GM18519 (cell line): ENCODE results near the gene BLID.

ENCODE experiments used
- ATAC-seq: cut with Tn5 transposase; IDR thresholded peaks from one replicate; pipeline ENCODE4 v1.9.1; 2021; ENCODE audit warnings: mild to moderate bottlenecking, moderate library complexity; ENCODE audit not compliant: unreplicated experiment, low FRiP score

The BLID gene

GRCh38 chr11:122085712-122086111 is 30.3 kb downstream of the BLID start:
- ATAC-seq: no peak

- no peak for ATAC-seq
These were observed 30.8 kb downstream of the BLID start for GRCh38 chr11:122085264-122085663.

GRCh38 chr11:122082205-122082604 is 33.8 kb downstream of the BLID start:
- no peak for ATAC-seq

- no peak for ATAC-seq
These were observed 34.9 kb downstream of the BLID start for GRCh38 chr11:122081073-122081472.

GRCh38 chr11:122077459-122077858 is 38.6 kb downstream of the BLID start:
- no peak for ATAC-seq

GRCh38 chr11:122076512-122077120 is 39.4 kb downstream of the BLID start:
- no peak for ATAC-seq

GRCh38 chr11:122075016-122075415 is 41.0 kb downstream of the BLID start:
- no peak for ATAC-seq

- no peak for ATAC-seq
These were observed 42.0 kb downstream of the BLID start for GRCh38 chr11:122074022-122074421.

- ATAC-seq: no peak
These were observed 44.3 kb downstream of the BLID start for GRCh38 chr11:122071709-122072202.

GRCh38 chr11:122069707-122070360 is 46.2 kb downstream of the BLID start:
- ATAC-seq: no peak

- ATAC-seq: no peak
These were observed 47.2 kb downstream of the BLID start for GRCh38 chr11:122068837-122069236.

GRCh38 chr11:122068141-122068540 is 47.9 kb downstream of the BLID start:
- ATAC-seq: no peak
